NCI-H146 treated with DMSO at 0.1 percent for 48 hours (cell line): Measurements from ENCODE around the gene SERAC1.

Experiments
- DNase-seq: peaks from one replicate; lab custom pipeline; 2025; ENCODE audit not compliant: unreplicated experiment; lab: John Stamatoyannopoulos, UW

Gene SERAC1

GRCh38 chr6:158080849-158081656 lies 87.0 kb downstream of the SERAC1 start:
- DNase-seq: no peak

GRCh38 chr6:158078320-158078719 lies 89.7 kb downstream of the SERAC1 start:
- no peak for DNase-seq

GRCh38 chr6:158077676-158078075 lies 90.4 kb downstream of the SERAC1 start:
- DNase-seq: no peak

GRCh38 chr6:158076548-158076947 lies 91.5 kb downstream of the SERAC1 start:
- DNase-seq: no peak

GRCh38 chr6:158073776-158074175 lies 94.3 kb downstream of the SERAC1 start:
- DNase-seq: peak; percentile 30

GRCh38 chr6:158072083-158072721 lies 95.9 kb downstream of the SERAC1 start:
- peak; percentile 56 for DNase-seq

- DNase-seq: no peak
These were observed 96.7 kb downstream of the SERAC1 start for GRCh38 chr6:158071121-158072082.

GRCh38 chr6:158070513-158070912 lies 97.5 kb downstream of the SERAC1 start:
- no peak for DNase-seq

- no peak for DNase-seq
These were observed 98.3 kb downstream of the SERAC1 start for GRCh38 chr6:158069800-158070195.

GRCh38 chr6:158068893-158069799 lies 98.9 kb downstream of the SERAC1 start:
- no peak for DNase-seq

- no peak for DNase-seq
These were observed 99.7 kb downstream of the SERAC1 start for GRCh38 chr6:158068156-158068892.

GRCh38 chr6:158067436-158068015 lies 100.5 kb downstream of the SERAC1 start:
- DNase-seq: no peak

GRCh38 chr6:158066136-158066781 lies 101.8 kb downstream of the SERAC1 start:
- no peak for DNase-seq

GRCh38 chr6:158064725-158065251 lies 103.3 kb downstream of the SERAC1 start:
- no peak for DNase-seq

- DNase-seq: no peak
These were observed 104.3 kb downstream of the SERAC1 start for GRCh38 chr6:158063736-158064135.

- DNase-seq: no peak
These were observed 106.2 kb downstream of the SERAC1 start for GRCh38 chr6:158061709-158062461.

- DNase-seq: peak; percentile 81
These were observed 106.7 kb downstream of the SERAC1 start for GRCh38 chr6:158061361-158061708.
